IPS-18c (cell line): ENCODE data around the gene MYL6B.

Source experiments
- H3K4me3 ChIP-seq: 2 replicates; pipeline ENCODE4 v1.7.0; 2013; ENCODE audit warnings: low read depth, mild to moderate bottlenecking, low read length, moderate library complexity; ENCODE audit not compliant: insufficient read depth
- H3K9me3 ChIP-seq: one replicate; pipeline ENCODE4 v1.6.1; 2013; ENCODE audit warnings: mild to moderate bottlenecking, low read length, moderate library complexity; ENCODE audit not compliant: control insufficient read depth, insufficient read depth

MYL6B gene

GRCh38 chr12:56119361-56119796, 33.0 kb upstream of the MYL6B start:
- peak overlapping the region; percentile 93; the same call in 1 of the 2 replicates for H3K4me3 ChIP-seq
- no peaks in the 10 kb centered on the region for H3K9me3 ChIP-seq

GRCh38 chr12:56120158-56120846, 32.1 kb upstream of the MYL6B start:
- Histone ChIP-seq H3K9me3 (no peaks in the 10 kb centered on the region), H3K4me3 (no peak overlapping the region)

GRCh38 chr12:56121204-56121870, 31.1 kb upstream of the MYL6B start:
- Histone ChIP-seq H3K9me3 (no peaks in the 10 kb centered on the region), H3K4me3 (no peak overlapping the region)

- no peaks in the 10 kb centered on the region for H3K9me3 ChIP-seq
- H3K4me3 ChIP-seq, result no peak overlapping the region
Measured at GRCh38 chr12:56122637-56123036, 29.8 kb upstream of the MYL6B start.

GRCh38 chr12:56124133-56124532, 28.3 kb upstream of the MYL6B start:
- Histone ChIP-seq H3K9me3 (no peaks in the 10 kb centered on the region), H3K4me3 (no peak overlapping the region)

- no peaks in the 10 kb centered on the region for H3K9me3 ChIP-seq
- no peak overlapping the region for H3K4me3 ChIP-seq
Measured at GRCh38 chr12:56126732-56127239, 25.6 kb upstream of the MYL6B start.

GRCh38 chr12:56127485-56127887, 24.9 kb upstream of the MYL6B start:
- H3K4me3 ChIP-seq, result no peak overlapping the region; the same call in 1 of the 2 replicates
- no peaks in the 10 kb centered on the region for H3K9me3 ChIP-seq

- Histone ChIP-seq H3K9me3 (no peaks in the 10 kb centered on the region), H3K4me3 (peak within 1 kb of the TSS; percentile 83)
Measured at GRCh38 chr12:56127888-56128669, 24.3 kb upstream of the MYL6B start, which contains the start of gene ESYT1. ESYT1 (plus strand) TSS chr12:56128267; CDS start chr12:56128320, 53 bp downstream.

GRCh38 chr12:56128670-56129205, 23.6 kb upstream of the MYL6B start:
- no peaks in the 10 kb centered on the region for H3K9me3 ChIP-seq
- H3K4me3 ChIP-seq, result peak overlapping the region; percentile 83

GRCh38 chr12:56129206-56129941, 23.0 kb upstream of the MYL6B start:
- Histone ChIP-seq H3K4me3 (peak overlapping the region; percentile 83), H3K9me3 (no peaks in the 10 kb centered on the region)

- H3K4me3 ChIP-seq, result peak overlapping the region; percentile 83; the same call in 1 of the 2 replicates
Measured at GRCh38 chr12:56129942-56130495, 22.4 kb upstream of the MYL6B start.

GRCh38 chr12:56130876-56131275, 21.5 kb upstream of the MYL6B start:
- H3K9me3 ChIP-seq, result no peaks in the 10 kb centered on the region
- H3K4me3 ChIP-seq, result no peak overlapping the region

More at GRCh38 chr12:56129942-56130495, 22.4 kb upstream of the MYL6B start:
- H3K9me3 ChIP-seq, result no peaks in the 10 kb centered on the region

GRCh38 chr12:56134897-56135296, 17.5 kb upstream of the MYL6B start:
- no peak overlapping the region for H3K4me3 ChIP-seq

GRCh38 chr12:56137853-56138571, 14.4 kb upstream of the MYL6B start:
- H3K9me3 ChIP-seq, result peaks cover 2% of the 10 kb centered on the region
- no peak overlapping the region for H3K4me3 ChIP-seq

More at GRCh38 chr12:56134897-56135296, 17.5 kb upstream of the MYL6B start:
- H3K9me3 ChIP-seq, result peaks cover 2% of the 10 kb centered on the region

GRCh38 chr12:56141946-56142784, 10.2 kb upstream of the MYL6B start:
- Histone ChIP-seq H3K4me3 (no peak overlapping the region), H3K9me3 (peaks cover 2% of the 10 kb centered on the region)
